Metanephros (tissue), 2 donors: ENCODE results near the gene ERGIC1. TPM values are rescaled to one million over a fixed set of nuclear protein-coding genes. Genes with fewer than 3 reads are reported as not detected.

Experiments
- small RNA-seq: library from RNA; depleted of rRNA; stranded (forward); fragments of <200 nt; gene quantifications from one replicate; pipeline ENCODE3, GENCODE V24; 2014; ENCODE audit warnings: low replicate concordance
- total RNA-seq: library from RNA; depleted of rRNA; stranded (reverse); fragments of >200 nt; gene quantifications from one replicate; pipeline ENCODE4 v1.2.3, GENCODE V29; 2014

The ERGIC1 gene
- 92.4 TPM for total RNA-seq

GRCh38 chr5:172833686-172834414 lies at the start of gene ERGIC1:
Gene ERGIC1 (plus strand): TSS chr5:172834251. CDS start chr5:172834414, 163 bp downstream.

GRCh38 chr5:172983542-172984243 lies 149.6 kb downstream of the ERGIC1 start, which contains the start of gene ATP6V0E1:
Gene ATP6V0E1 (plus strand): TSS chr5:172983771. CDS start chr5:172983861, 90 bp downstream.

Small RNA genes lying within 50 kb of the gene (small RNA-seq; reads per million reads assigned to genes)
- gene AC022217.4 = not detected

Other genes starting within 250 kb of the ERGIC1 start
- 27.9 TPM for gene NEURL1B, start 193.0 kb upstream of the ERGIC1 start, total RNA-seq
- 299 TPM for gene DUSP1, start 63.1 kb upstream of the ERGIC1 start, total RNA-seq
- gene RPL26L1, start 125.2 kb downstream of the ERGIC1 start, total RNA-seq = 25.2 TPM
- gene ATP6V0E1, start 149.5 kb downstream of the ERGIC1 start, total RNA-seq = 95.4 TPM
- 32.1 TPM for gene CREBRF, start 222.1 kb downstream of the ERGIC1 start, total RNA-seq